Gastrocnemius medialis (tissue), 4 donors: ENCODE data around the gene EYA3.

Experiments used
- CTCF ChIP-seq, 5 experiments: fragments of 450-650 bp in 3 of 5; fragments of 200-600 bp in 2 of 5; sonication (generic) in 2 of 5; IDR thresholded peaks in 4 of 5; conservative IDR thresholded peaks in 1 of 5; 1 replicate in 4 of 5; 2 replicates in 1 of 5; pipeline ENCODE4 v1.5.1; 2016 to 2019; ENCODE audit warnings: antibody characterized with exemption in 5 of 5, mild to moderate bottlenecking in 3 of 5, moderate library complexity in 3 of 5
- POLR2A ChIP-seq, 2 donors: fragments of 450-650 bp; IDR thresholded peaks; one replicate each; pipeline ENCODE4 v1.6.1; 2017; ENCODE audit warnings: antibody characterized with exemption in 2 of 2, mild to moderate bottlenecking in 2 of 2, moderate library complexity in 2 of 2

GRCh38 chr1:28111157-28111556 is 22.7 kb upstream of the EYA3 start:
- no peak for TF ChIP-seq POLR2A (IDR thresholded peaks at IDR 0.05)
- TF ChIP-seq CTCF (IDR thresholded peaks at IDR 0.05 in 4 of 5, conservative IDR thresholded peaks at IDR 0.05 in 1 of 5): no peak
